GM13976 (cell line): Measurements from ENCODE around the gene SCAI.

ENCODE experiments used
- DNase-seq: peaks from one replicate; pipeline ENCODE4 v3.0.0; 2012; ENCODE audit warnings: low spot score
- CTCF ChIP-seq: IDR thresholded peaks from 2 replicates; pipeline ENCODE4 v1.5.1; 2012; ENCODE audit warnings: borderline replicate concordance, mild to moderate bottlenecking; ENCODE audit not compliant: insufficient read depth; ENCODE audit errors: extremely low read depth, missing control alignments, control extremely low read depth
- in situ Hi-C: fragments of 300-500 bp; cut with MboI; formaldehyde crosslinking; loops from one replicate; pipeline ENCODE4 v1.12.0; 2022; ENCODE audit warnings: low sequenced_read_pairs, mixed read lengths, inconsistent platforms; ENCODE audit not compliant: unreplicated experiment

Gene SCAI

GRCh38 chr9:124911766-124912165, 231.6 kb downstream of the SCAI start:
- in situ Hi-C loops: no loop called here
- no peak for TF ChIP-seq CTCF
- DNase-seq: no peak

GRCh38 chr9:124908098-124908497, 235.2 kb downstream of the SCAI start:
- TF ChIP-seq CTCF: no peak
- in situ Hi-C loops: no loop called here
- no peak for DNase-seq

GRCh38 chr9:124906966-124907365, 236.4 kb downstream of the SCAI start:
- in situ Hi-C loops: no loop called here
- DNase-seq: no peak
- no peak for TF ChIP-seq CTCF

GRCh38 chr9:124899845-124900244, 243.5 kb downstream of the SCAI start:
- no peak for TF ChIP-seq CTCF
- in situ Hi-C loops: no loop called here

GRCh38 chr9:124897570-124898460, 245.5 kb downstream of the SCAI start:
- in situ Hi-C loops: no loop called here
- TF ChIP-seq CTCF: no peak
- no peak for DNase-seq

More at GRCh38 chr9:124899845-124900244, 243.5 kb downstream of the SCAI start:
- DNase-seq: no peak

- in situ Hi-C loops: no loop called here
- no peak for DNase-seq
- peak; percentile 65 for TF ChIP-seq CTCF
Measured at GRCh38 chr9:124894741-124895170, 248.6 kb downstream of the SCAI start.
